Osteocyte (in vitro differentiated cells): ENCODE results near the gene SRP68. TPM values are rescaled to one million over a fixed set of nuclear protein-coding genes. Genes with fewer than 3 reads are reported as not detected.

Experiments used
- DNase-seq: peaks from one replicate; pipeline ENCODE4 v3.0.0; 2021; ENCODE audit warnings: mixed read lengths; ENCODE audit not compliant: unreplicated experiment; ENCODE audit errors: extremely low spot score
- H3K27ac Mint-ChIP-seq: one replicate; pipeline ENCODE4 v1.8.0; 2021; ENCODE audit warnings: mild to moderate bottlenecking, mixed read lengths; ENCODE audit not compliant: unreplicated experiment
- H3K27me3 Mint-ChIP-seq: one replicate; pipeline ENCODE4 v1.8.0; 2021; ENCODE audit warnings: mixed read lengths; ENCODE audit not compliant: unreplicated experiment
- H3K36me3 Mint-ChIP-seq: one replicate; pipeline ENCODE4 v1.8.0; 2021; ENCODE audit warnings: mixed read lengths; ENCODE audit not compliant: unreplicated experiment
- H3K4me1 Mint-ChIP-seq: one replicate; pipeline ENCODE4 v1.8.0; 2021; ENCODE audit warnings: mixed read lengths; ENCODE audit not compliant: unreplicated experiment
- H3K4me3 Mint-ChIP-seq: one replicate; pipeline ENCODE4 v1.8.0; 2021; ENCODE audit warnings: mild to moderate bottlenecking, moderate library complexity, mixed read lengths; ENCODE audit not compliant: unreplicated experiment
- H3K9me3 Mint-ChIP-seq: one replicate; pipeline ENCODE4 v1.8.0; 2021; ENCODE audit warnings: mixed read lengths; ENCODE audit not compliant: unreplicated experiment
- total RNA-seq: library from RNA; stranded (reverse); gene quantifications from 2 replicates; pipeline ENCODE4 v1.2.1, GENCODE V29; 2021
- TF ChIP-seq, protein P1 (sequence below): fragments of 200-600 bp; sonication (generic); IDR thresholded peaks from 2 replicates; pipeline ENCODE4 v1.5.0; 2021; ENCODE audit warnings: antibody characterized with exemption, mild to moderate bottlenecking, moderate library complexity

The SRP68 gene
- total RNA-seq, 1 donor from 2014 or later = 74.7 TPM

- peak; percentile 85 for DNase-seq
- no peaks in the 10 kb centered on the region for H3K9me3 Mint-ChIP-seq
- H3K27me3 Mint-ChIP-seq = no peaks in the 10 kb centered on the region
- TF ChIP-seq, protein P1, sequence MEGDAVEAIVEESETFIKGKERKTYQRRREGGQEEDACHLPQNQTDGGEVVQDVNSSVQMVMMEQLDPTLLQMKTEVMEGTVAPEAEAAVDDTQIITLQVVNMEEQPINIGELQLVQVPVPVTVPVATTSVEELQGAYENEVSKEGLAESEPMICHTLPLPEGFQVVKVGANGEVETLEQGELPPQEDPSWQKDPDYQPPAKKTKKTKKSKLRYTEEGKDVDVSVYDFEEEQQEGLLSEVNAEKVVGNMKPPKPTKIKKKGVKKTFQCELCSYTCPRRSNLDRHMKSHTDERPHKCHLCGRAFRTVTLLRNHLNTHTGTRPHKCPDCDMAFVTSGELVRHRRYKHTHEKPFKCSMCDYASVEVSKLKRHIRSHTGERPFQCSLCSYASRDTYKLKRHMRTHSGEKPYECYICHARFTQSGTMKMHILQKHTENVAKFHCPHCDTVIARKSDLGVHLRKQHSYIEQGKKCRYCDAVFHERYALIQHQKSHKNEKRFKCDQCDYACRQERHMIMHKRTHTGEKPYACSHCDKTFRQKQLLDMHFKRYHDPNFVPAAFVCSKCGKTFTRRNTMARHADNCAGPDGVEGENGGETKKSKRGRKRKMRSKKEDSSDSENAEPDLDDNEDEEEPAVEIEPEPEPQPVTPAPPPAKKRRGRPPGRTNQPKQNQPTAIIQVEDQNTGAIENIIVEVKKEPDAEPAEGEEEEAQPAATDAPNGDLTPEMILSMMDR = no peak
- H3K4me1 Mint-ChIP-seq = no peaks in the 10 kb centered on the region
- no peak overlapping the region for H3K4me3 Mint-ChIP-seq
- H3K36me3 Mint-ChIP-seq = peaks cover 36% of the 10 kb centered on the region
- H3K27ac Mint-ChIP-seq = no peak overlapping the region
These were observed 17.6 kb upstream of the SRP68 start for GRCh38 chr17:76089680-76090516.

GRCh38 chr17:76088868-76089576 is 16.7 kb upstream of the SRP68 start:
- Mint-ChIP-seq H3K36me3 (peaks cover 36% of the 10 kb centered on the region), H3K4me1 (no peaks in the 10 kb centered on the region), H3K27me3 (no peaks in the 10 kb centered on the region), H3K4me3 (no peak overlapping the region), H3K9me3 (no peaks in the 10 kb centered on the region), H3K27ac (no peak overlapping the region)
- TF ChIP-seq, protein P1 = no peak
- no peak for DNase-seq

GRCh38 chr17:76088041-76088867 is 15.9 kb upstream of the SRP68 start:
- Mint-ChIP-seq H3K27ac (no peak overlapping the region), H3K4me3 (no peak overlapping the region), H3K4me1 (no peaks in the 10 kb centered on the region), H3K9me3 (no peaks in the 10 kb centered on the region), H3K27me3 (no peaks in the 10 kb centered on the region), H3K36me3 (peaks cover 32% of the 10 kb centered on the region)
- DNase-seq = no peak
- TF ChIP-seq, protein P1 = no peak

DNA sequence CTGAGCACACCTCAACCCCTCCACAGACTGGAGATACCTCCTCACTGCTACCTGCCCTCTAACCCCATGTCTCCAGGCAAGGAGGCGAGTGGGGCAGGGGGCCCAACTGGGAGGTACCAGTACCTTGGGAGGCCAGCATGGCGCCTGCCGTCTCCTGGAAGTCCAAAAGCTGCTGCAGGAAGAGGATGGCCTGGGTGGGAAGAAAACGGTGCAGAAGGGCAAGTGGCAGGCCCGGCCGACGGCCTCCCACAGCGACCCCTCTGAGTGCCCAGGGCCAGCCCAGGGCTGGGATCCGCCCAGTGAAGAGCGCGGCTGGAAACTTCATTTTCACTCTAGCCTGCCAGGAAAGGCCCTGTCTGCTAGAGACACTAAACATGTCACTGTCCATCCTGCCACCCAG is 15.2 kb upstream of the SRP68 start:
- no peaks in the 10 kb centered on the region for H3K27me3 Mint-ChIP-seq
- H3K27ac Mint-ChIP-seq = no peak overlapping the region
- peaks cover 2% of the 10 kb centered on the region for H3K4me1 Mint-ChIP-seq
- DNase-seq = no peak
- TF ChIP-seq, protein P1 = no peak
- H3K9me3 Mint-ChIP-seq = no peaks in the 10 kb centered on the region
- H3K36me3 Mint-ChIP-seq = peaks cover 34% of the 10 kb centered on the region
- H3K4me3 Mint-ChIP-seq = no peak overlapping the region
